Measurements from ENCODE around the gene SH2D6.
"Not testable (repeated sequence)": the region's sequence is repeated elsewhere in the genome, so short reads cannot be mapped to it uniquely, and the experiment has no call there.

SH2D6 gene

DNA sequence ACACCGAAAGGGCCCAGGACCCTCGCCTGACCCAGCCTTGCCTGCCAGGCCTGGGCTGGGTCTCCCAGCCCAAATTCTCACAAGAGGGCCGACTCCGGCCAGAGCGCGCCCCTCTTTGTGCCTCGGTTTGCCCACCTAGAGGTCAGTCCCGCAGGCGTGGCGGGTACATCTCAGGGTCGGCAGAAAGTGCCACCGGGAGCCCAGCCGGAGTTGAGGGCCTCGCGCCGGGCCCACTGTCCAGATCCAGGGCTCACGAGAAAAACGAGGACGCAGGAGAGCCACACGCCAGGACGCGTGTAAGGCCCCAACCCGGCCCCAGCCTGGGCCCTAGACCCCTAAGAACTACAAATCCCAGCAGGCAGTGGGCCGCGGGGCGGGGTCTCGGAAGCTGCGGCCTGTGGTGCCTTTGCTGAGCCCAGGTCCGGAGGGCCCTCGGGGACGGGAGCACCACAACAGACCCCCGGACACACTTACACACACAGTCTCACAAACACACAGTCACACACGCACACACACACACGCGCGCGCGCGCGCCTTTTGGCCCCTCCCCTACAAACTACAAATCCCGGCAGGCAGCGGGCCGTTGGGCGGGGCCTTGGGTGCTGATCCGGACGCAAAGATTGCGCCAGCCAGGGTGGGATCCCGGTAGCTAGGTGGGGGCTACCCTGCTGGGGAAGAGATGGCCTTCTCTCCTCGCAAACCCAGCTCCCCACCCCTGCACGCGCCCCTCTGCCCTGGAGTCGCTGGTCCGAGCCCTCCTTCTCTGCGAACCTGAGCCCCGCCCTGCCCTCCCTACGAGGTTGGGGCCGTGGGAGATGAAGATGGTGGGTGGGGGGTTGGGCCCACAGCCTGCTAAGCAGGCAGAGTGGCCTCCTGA lies at the start of gene SH2D6:
SH2D6 (plus strand) TSS at position 583 of the 877 bp plus-strand sequence. CDS start 10,752 bp downstream, outside the sequence.
- Mint-ChIP-seq H3K9me3 (no peaks in the 10 kb centered on the region), H3K4me3 (peak within 1 kb of the TSS; percentile 98 to 100), H3K27ac (peak within 1 kb of the TSS; percentile 100), H3K36me3 (no peaks in the 10 kb centered on the region), H3K27me3 (no peaks in the 10 kb centered on the region), H3K4me1 (peaks cover 33 to 47% of the 10 kb centered on the region in 2 donors)
- DNase-seq: peak; percentile 80
- peak; percentile 84 for ATAC-seq (replicated peaks)

DNA sequence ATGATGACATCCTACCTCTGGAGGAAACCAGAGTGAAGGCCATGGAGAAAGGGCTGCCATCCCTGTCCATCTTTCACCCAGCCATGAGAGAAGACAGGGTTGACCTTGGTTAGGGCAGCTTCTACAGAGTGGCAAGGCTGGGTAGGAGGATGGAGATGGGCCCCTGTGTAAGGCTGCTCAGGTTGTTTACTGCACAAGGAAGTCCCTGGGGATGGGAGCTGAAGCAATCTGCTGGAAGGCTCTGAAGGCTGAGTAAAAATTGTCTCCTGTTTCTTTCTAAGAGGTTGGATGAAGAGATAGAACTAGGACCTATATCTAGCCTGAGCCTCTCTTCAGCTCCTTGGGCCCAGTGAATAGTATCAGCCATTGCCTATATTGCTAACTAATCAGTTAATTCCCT lies 49.6 kb upstream of the SH2D6 start:
- no peak overlapping the region for H3K4me3 Mint-ChIP-seq
- H3K36me3 Mint-ChIP-seq: peaks cover 13 to 20% of the 10 kb centered on the region in 2 donors
- H3K27ac Mint-ChIP-seq: no peak overlapping the region
- no peaks in the 10 kb centered on the region for H3K27me3 Mint-ChIP-seq
- H3K9me3 Mint-ChIP-seq: peaks cover 0 to 1% of the 10 kb centered on the region in 2 donors
- ATAC-seq (replicated peaks): no peak
- no peak for DNase-seq
- no peaks in the 10 kb centered on the region for H3K4me1 Mint-ChIP-seq

DNA sequence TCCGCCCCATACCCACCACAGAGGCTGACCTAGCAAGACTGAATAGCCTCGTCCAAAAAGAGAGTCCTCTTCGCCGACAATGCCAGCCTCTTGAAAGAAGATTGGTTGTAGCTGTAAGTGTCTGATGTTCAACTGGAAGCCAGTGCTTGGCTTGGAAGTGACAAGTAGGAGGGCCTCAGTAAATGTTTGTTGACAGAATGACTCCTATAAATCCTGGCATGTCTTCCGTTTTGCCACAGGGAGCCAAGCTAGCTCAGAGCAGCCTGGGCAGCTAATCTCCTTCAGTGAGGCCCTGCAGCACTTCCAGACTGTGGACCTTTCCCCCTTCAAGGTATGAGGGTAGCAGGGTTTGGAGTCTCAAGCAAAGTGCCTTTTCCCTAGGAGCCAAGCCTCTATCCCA lies 49.0 kb upstream of the SH2D6 start:
- no peak overlapping the region for H3K4me3 Mint-ChIP-seq
- H3K27ac Mint-ChIP-seq: no peak overlapping the region
- no peaks in the 10 kb centered on the region for H3K4me1 Mint-ChIP-seq
- no peak for ATAC-seq (replicated peaks)
- H3K36me3 Mint-ChIP-seq: peaks cover 16 to 22% of the 10 kb centered on the region in 2 donors
- DNase-seq: no peak
- H3K27me3 Mint-ChIP-seq: no peaks in the 10 kb centered on the region
- peaks cover 0 to 2% of the 10 kb centered on the region in 2 donors for H3K9me3 Mint-ChIP-seq

DNA sequence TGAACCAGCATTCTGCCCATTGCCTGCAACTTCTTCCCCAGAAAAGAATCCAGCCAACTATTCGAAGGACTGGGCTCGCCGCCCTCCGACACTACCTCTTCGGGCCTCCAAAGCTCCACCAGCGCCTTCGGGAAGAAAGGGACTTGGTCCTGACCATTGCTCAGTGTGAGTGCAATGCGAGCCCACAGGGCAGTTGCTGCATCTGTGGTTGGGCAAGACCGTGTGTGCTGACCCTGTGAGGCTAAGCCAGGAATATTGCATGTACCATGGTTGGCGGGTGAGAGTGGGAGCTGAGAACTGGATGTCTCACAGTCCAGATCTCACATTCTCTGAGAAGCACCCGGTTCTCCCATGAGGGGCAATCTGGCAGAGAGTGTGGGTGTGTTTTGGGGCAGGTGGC lies 47.5 kb upstream of the SH2D6 start:
- Mint-ChIP-seq H3K4me3 (no peak overlapping the region), H3K27ac (no peak overlapping the region), H3K27me3 (no peaks in the 10 kb centered on the region), H3K36me3 (peaks cover 24 to 33% of the 10 kb centered on the region in 2 donors), H3K9me3 (peaks cover 0 to 2% of the 10 kb centered on the region in 2 donors), H3K4me1 (no peaks in the 10 kb centered on the region)
- no peak for ATAC-seq (replicated peaks)
- DNase-seq: no peak

DNA sequence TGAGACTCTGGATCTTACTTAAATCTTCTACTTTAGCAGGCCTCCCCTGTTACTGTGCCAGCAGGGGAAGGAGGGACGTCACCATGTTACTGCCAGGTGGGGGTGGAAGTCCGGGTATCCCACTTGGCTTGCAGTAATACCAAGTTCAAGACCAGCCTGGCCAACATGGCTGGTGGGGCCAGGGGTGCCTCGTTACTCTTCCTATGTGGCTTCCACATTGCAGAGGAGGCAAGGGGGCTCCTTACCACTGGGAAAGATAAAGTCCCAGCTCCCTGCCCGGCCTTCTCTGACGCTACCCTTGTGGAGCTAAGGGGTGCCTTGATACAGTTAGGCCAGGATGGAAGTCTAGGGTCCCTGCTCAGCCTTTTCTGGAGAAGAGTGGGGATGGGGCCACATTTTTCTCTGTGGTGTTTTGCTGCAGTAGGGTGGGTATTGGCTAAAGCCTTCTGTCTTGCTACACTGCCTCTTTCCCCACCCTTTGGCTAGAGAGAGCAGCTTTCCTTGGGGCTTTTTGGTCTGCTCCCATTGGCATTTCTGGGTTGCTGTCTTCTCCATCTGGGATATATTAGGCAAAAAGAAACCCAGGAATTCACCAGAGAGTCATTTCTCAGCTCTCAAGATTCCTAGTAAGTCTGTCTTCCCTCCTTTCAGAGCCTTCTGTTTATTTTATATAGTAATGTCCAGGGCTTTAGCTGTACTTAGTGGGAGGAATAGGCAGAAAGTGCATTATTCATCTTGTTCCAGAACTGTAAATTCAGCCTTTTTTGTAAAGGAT lies 42.0 kb upstream of the SH2D6 start:
- H3K36me3 Mint-ChIP-seq: peaks cover 52 to 60% of the 10 kb centered on the region in 2 donors
- peaks cover 0 to 3% of the 10 kb centered on the region in 2 donors for H3K9me3 Mint-ChIP-seq
- H3K4me3 Mint-ChIP-seq: no peak overlapping the region
- DNase-seq (no peak), ATAC-seq (replicated peaks) (no peak)
- no peak overlapping the region for H3K27ac Mint-ChIP-seq
- no peaks in the 10 kb centered on the region for H3K27me3 Mint-ChIP-seq
- no peaks in the 10 kb centered on the region for H3K4me1 Mint-ChIP-seq

DNA sequence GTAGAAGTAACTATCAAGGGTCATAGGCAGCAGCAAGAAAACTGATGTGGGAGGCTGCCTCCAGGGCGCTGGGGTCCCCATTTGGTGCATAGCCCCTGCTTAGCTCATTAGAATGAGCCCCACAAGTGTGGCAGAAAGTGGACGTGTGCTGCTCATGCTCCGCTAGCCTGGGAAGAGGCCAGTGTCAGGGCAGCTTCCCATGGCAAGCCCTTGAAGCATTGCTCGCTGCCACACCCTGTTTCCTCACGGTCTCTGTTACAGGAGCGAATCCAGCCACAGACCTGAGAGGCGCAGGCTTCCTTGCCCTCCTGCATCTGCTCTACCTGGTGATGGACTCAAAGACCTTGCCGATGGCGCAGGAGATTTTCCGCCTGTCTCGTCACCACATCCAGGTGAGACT lies 41.4 kb upstream of the SH2D6 start:
- peaks cover 56 to 62% of the 10 kb centered on the region in 2 donors for H3K36me3 Mint-ChIP-seq
- H3K4me3 Mint-ChIP-seq: no peak overlapping the region
- ATAC-seq (replicated peaks) (no peak), DNase-seq (no peak)
- no peak overlapping the region for H3K27ac Mint-ChIP-seq
- peaks cover 0 to 3% of the 10 kb centered on the region in 2 donors for H3K9me3 Mint-ChIP-seq
- no peaks in the 10 kb centered on the region for H3K27me3 Mint-ChIP-seq
- no peaks in the 10 kb centered on the region for H3K4me1 Mint-ChIP-seq

DNA sequence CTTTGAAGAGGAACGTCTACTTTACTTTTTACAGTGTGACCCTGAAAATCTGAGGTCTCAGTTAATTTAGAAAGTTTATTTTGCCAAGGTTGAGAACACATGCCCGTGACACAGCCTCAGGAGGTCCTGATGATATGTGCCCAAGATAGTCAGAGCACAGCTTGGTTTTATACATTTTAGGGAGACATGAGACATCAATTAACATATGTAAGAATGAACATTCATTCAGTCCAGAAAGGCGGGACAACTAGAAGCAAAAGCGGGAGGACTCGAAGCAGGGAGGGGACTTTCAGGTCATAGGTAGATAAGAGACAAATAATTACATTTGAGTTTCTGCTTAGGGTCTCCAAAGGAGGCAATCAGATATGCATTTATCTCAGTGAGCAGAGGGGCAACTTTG lies 40.3 kb upstream of the SH2D6 start:
- ATAC-seq (replicated peaks) (no peak), DNase-seq (no peak)
- Mint-ChIP-seq H3K9me3 (peaks cover 0 to 3% of the 10 kb centered on the region in 2 donors), H3K27ac (no peak overlapping the region), H3K4me1 (no peaks in the 10 kb centered on the region), H3K27me3 (no peaks in the 10 kb centered on the region), H3K36me3 (peaks cover 59 to 65% of the 10 kb centered on the region in 2 donors), H3K4me3 (no peak overlapping the region)

DNA sequence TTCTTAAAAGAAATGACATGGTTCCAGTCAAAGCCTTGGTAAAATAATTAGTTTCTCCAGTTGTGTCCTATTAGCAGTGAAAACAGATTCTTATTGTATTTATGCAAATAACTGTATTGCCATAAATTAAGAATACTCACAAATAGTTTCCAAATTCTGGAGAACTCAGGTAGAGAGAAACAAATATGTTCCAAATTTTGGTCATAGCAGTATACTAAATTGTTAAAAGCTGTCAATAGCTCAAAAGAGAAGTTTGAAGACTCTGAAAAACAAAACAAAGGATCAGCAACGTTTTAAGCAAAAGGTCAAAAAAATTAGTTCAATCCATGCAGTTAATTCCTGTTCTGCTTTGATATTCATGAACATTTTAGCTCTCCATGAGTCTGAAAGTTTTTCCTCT lies 38.5 kb upstream of the SH2D6 start:
- Mint-ChIP-seq H3K36me3 (peaks cover 57 to 66% of the 10 kb centered on the region in 2 donors), H3K4me3 (no peak overlapping the region), H3K27ac (no peak overlapping the region), H3K4me1 (peaks cover 0 to 2% of the 10 kb centered on the region in 2 donors), H3K27me3 (no peaks in the 10 kb centered on the region), H3K9me3 (peaks cover 0 to 1% of the 10 kb centered on the region in 2 donors)
- DNase-seq (no peak), ATAC-seq (replicated peaks) (no peak)

DNA sequence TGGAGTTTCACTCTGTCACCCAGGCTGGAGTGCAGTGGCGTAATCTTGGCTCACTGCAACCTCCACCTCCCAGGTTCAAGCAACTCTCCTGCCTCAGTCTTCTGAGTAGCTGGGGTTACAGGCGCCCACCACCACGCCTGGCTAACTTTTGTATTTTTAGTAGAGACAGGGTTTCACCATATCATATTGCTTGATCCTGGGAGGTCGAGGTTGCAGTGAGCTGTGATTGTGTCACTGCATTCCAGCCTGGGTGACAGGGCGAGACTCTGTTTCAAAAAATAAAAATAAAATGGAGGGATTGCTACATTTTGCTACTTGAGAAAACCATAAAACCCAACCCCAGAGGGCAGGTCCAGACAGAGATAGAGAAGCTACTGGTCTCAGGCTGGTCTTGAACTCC lies 35.4 kb upstream of the SH2D6 start:
- not testable (repeated sequence) for DNase-seq; ATAC-seq (replicated peaks); H3K27ac Mint-ChIP-seq

DNA sequence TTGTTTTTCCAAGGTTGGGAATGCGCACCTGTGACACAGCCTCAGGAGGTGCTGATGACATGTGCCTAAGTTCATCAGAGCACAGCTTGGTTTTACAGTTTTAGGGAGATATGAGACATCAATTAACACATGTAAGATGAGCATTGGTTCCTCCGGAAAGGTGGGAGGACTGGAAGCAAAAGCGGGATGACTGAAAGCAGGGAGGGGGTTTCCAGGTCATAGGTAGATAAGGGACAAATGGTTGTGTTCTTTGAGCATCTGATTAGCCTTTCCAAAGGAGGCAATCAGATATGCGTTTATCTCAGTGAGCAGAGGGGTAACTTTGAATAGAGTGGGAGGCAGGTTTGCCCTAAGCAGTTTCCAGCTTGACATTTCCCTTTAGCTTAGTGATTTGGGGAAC lies 34.7 kb upstream of the SH2D6 start:
- DNase-seq: no peak
- H3K27ac Mint-ChIP-seq: no peak overlapping the region

More for the DNA sequence above, 35.4 kb upstream of the SH2D6 start:
- H3K4me1 Mint-ChIP-seq, H3K9me3 Mint-ChIP-seq, H3K27me3 Mint-ChIP-seq, H3K4me3 Mint-ChIP-seq: not testable (repeated sequence)
- H3K36me3 Mint-ChIP-seq: peaks cover 40 to 48% of the 10 kb centered on the region in 2 donors

DNA sequence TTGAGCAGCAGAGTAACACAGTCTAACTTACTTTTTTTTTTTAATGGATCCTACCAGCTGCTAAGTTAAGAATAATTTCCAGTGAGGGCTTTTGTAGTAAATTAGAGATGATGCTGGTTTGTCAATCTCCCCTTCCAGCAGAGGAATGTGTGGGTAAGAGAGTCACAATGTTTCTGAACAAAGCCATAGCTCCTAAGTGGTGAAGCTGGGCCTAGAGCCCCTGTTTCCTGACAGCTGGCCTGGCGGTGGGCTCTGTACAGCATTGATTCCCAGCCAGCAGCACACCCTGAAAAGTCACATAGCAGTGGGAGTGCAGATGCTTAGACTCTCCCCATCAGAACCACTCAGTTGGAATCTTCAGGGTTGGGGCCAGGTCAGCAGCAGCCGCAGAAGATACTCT lies 32.8 kb upstream of the SH2D6 start:
- DNase-seq: no peak
- ATAC-seq (replicated peaks): no peak
- peaks cover 0 to 3% of the 10 kb centered on the region in 2 donors for H3K4me1 Mint-ChIP-seq
- H3K36me3 Mint-ChIP-seq: peaks cover 38 to 42% of the 10 kb centered on the region in 2 donors
- H3K9me3 Mint-ChIP-seq: no peaks in the 10 kb centered on the region
- H3K27ac Mint-ChIP-seq: peak overlapping the region; percentile 65
- H3K4me3 Mint-ChIP-seq: no peak overlapping the region
- no peaks in the 10 kb centered on the region for H3K27me3 Mint-ChIP-seq

More for the DNA sequence above, 34.7 kb upstream of the SH2D6 start:
- Mint-ChIP-seq H3K9me3 (peaks cover 0 to 1% of the 10 kb centered on the region in 2 donors), H3K4me1 (peaks cover 0 to 3% of the 10 kb centered on the region in 2 donors), H3K4me3 (no peak overlapping the region), H3K27me3 (no peaks in the 10 kb centered on the region), H3K36me3 (peaks cover 33 to 41% of the 10 kb centered on the region in 2 donors)
- ATAC-seq (replicated peaks): no peak

DNA sequence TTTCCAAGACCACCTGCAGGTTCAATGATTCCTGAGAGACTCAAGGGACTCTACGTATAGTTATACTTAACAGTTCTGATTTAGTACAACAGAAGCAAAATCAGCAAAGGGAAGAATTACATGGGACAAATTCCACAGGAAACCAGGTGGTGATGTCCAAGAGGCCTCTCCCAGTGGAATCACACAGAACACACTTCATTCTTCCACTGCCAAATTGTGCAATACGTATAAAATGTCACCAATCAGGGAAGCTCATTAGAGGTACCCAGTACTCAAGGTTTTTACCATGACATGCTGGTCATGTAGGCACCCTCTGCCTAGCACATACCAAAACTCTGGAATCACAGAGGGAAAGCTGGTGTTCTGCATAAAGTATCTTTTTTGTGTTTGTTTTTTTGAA lies 30.8 kb upstream of the SH2D6 start:
- no peak for ATAC-seq (replicated peaks)
- H3K27ac Mint-ChIP-seq: no peak overlapping the region
- H3K27me3 Mint-ChIP-seq: no peaks in the 10 kb centered on the region
- no peak for DNase-seq
- H3K9me3 Mint-ChIP-seq: no peaks in the 10 kb centered on the region
- no peak overlapping the region for H3K4me3 Mint-ChIP-seq
- peaks cover 12 to 19% of the 10 kb centered on the region in 2 donors for H3K4me1 Mint-ChIP-seq
- H3K36me3 Mint-ChIP-seq: peaks cover 30 to 43% of the 10 kb centered on the region in 2 donors

DNA sequence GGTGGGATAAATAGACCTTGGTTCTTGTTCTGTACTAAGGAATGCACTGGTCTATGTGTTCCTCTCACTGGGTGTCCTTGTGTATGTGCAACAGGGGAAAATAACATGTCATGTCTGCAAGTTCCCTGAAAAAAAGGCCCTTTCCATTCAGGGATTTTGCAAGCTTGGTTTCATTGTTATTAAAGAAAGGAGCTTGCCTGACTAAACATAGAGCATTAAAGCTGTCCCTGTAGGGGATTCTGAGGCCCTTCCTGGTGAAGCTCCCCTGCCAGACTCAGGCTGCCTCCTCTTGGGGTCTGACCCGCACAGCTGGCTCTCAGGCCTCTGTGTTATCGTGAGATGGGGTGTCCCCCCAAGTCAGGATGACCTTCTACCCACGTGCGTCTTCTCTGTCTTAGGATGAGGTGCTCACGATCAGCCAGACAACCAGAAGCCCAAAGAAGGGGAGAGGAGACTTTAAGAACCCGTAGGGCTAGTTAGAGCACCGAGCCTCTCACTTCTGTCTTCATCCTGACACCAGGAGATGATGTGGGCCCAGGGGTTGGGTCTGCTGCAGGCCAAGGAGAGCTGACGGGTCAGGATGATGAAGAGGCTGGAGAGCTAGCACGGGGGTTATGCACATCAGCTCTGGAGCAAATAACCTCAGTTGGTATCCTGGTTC lies 29.5 kb upstream of the SH2D6 start:
- ATAC-seq (replicated peaks) (no peak), DNase-seq (no peak)
- H3K27me3 Mint-ChIP-seq: no peaks in the 10 kb centered on the region
- peak overlapping the region; percentile 56 for H3K27ac Mint-ChIP-seq
- H3K9me3 Mint-ChIP-seq: no peaks in the 10 kb centered on the region
- H3K4me1 Mint-ChIP-seq: peaks cover 17 to 27% of the 10 kb centered on the region in 2 donors
- H3K4me3 Mint-ChIP-seq: no peak overlapping the region
- H3K36me3 Mint-ChIP-seq: peaks cover 25 to 37% of the 10 kb centered on the region in 2 donors

All from stimulated activated naive B cell treated with anti-CD40 and anti-IgM and Interleukin-4, amounts not matched to agents 10 μg/mL and 1 μg/mL and 100 μg/mL, for 72 hours (primary cell).